GM12872 (cell line): ENCODE results near the gene SMNDC1.

Experiments used
- TF ChIP-seq, protein P1 (sequence below): IDR thresholded peaks from 3 replicates; pipeline ENCODE4 v1.5.1; 2011; ENCODE audit warnings: low read depth, mild to moderate bottlenecking, low read length, moderate library complexity; ENCODE audit not compliant: insufficient read depth

Gene SMNDC1

DNA sequence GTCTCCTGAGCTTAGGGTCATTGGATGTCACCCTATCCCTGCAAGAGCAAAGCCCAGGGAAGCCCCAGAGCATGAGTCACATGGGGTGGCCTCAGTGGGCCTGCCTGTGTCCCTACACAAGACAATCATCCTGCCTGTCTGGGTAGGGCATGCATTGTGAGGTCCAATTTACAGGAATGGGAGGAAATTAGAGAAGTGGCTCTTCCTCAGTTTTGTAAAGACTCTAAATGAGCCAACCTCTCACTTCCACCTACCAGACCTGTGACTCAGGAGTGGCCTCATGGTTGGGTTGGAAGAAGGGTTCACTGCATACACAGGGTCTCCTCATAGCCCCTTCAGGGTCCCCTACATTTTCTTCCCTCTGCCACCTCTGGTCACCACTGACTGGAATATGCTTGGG is 43.6 kb upstream of the SMNDC1 start:
- TF ChIP-seq, protein P1, sequence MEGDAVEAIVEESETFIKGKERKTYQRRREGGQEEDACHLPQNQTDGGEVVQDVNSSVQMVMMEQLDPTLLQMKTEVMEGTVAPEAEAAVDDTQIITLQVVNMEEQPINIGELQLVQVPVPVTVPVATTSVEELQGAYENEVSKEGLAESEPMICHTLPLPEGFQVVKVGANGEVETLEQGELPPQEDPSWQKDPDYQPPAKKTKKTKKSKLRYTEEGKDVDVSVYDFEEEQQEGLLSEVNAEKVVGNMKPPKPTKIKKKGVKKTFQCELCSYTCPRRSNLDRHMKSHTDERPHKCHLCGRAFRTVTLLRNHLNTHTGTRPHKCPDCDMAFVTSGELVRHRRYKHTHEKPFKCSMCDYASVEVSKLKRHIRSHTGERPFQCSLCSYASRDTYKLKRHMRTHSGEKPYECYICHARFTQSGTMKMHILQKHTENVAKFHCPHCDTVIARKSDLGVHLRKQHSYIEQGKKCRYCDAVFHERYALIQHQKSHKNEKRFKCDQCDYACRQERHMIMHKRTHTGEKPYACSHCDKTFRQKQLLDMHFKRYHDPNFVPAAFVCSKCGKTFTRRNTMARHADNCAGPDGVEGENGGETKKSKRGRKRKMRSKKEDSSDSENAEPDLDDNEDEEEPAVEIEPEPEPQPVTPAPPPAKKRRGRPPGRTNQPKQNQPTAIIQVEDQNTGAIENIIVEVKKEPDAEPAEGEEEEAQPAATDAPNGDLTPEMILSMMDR = no peak

DNA sequence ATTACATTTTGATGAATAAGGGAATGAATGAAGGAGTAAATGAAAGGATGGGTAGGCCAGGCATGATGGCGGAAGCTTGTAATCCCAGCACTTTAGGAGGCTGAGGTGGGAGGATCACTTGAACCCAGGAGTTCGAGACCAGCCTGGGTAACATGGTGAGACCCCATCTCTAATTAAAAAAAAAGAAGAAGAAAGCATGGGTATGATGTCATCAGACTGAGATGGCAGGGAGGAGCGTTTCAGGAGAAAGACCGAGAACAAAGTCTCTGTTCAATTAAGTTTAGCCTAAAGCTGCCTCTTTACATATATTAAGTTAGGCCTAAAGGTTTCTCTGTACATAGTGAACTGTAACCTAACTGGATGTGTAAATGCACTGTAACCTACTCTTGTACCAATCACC is 42.2 kb upstream of the SMNDC1 start:
- TF ChIP-seq, protein P1 = no peak

DNA sequence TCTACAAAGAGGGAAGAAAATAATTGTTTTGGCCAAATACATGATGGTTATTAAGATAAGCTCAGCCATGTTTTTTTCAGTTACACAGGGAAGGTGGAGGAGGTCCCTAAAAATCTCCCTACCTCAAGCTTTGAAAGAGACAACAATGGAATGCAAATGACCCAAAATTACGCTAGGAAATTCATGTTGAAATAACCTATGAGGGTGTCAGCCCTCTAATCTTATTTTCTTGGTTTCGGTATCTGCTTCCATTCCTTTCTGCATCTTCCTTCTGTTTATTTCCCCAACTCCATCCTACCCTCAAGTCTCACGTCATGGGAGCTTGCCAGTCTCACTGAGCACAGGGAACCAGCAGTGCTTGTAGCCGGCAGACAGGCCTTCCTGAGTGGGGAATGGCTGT is 40.6 kb upstream of the SMNDC1 start:
- TF ChIP-seq, protein P1 = no peak

DNA sequence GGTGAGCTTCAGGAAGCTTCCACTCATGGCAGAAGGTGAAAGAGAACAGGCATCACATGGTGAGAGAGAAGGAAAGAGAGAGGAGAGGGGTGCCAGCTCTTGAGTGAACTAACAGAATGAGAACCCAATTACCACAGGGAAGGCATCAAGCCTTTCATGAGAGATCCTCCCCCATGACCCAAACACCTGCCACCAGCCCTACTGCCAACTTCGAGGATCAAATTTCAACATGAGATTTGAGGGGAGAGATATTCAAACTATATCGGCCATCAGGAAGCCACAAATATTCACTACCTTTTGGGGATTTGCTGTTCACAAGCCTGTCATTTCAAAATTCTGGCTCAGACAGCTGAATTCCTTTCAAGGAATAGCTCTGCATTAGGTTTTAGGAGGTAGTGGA is 39.9 kb upstream of the SMNDC1 start:
- TF ChIP-seq, protein P1 = no peak

DNA sequence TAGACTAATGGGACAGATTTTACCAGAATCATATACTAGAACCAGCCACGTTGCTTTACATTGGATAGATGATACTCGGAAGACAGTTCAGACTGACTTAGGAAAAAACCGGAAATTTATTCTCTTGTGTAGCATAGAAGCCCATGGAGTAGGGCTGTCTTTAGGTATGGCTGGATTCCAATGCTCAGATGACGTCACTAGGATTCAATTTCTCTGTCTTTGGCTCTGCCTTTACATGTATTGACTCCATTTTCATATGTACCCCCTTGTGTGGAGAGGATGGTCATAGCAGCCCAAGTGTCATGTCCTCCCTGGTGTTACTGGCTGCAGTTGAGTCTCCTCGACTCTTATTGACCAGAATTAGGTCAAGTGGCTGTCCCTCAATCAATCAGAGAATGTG is 39.2 kb upstream of the SMNDC1 start:
- TF ChIP-seq, protein P1 = no peak

DNA sequence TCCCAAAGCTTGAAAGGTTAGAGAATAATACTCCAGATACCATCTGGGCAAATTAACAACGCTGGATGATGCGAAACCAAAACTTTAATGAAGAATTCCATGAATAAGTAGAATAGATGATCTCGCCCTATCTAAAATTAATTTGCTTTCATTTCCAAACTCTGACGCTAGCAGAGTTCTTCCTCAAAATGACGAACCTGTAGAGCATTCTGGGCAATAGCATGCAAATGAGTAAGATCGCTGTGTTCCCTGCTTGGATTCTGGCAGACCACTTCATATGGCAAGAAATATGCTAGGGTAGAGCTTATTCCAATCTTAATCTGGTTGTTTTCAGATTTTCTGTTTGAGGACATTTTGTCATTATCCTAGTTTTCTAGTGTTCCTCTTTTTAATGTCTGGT is 36.1 kb upstream of the SMNDC1 start:
- TF ChIP-seq, protein P1 = no peak

GRCh38 chr10:110340122-110340521 is 35.4 kb upstream of the SMNDC1 start:
- TF ChIP-seq, protein P1 = no peak

- TF ChIP-seq, protein P1 = no peak
Measured at GRCh38 chr10:110337906-110338305, 33.2 kb upstream of the SMNDC1 start.
